GM12878 (cell line): ENCODE measurements around the gene CRTC1. TPM values are rescaled to one million over a fixed set of nuclear protein-coding genes. Genes with fewer than 3 reads are reported as not detected.

ENCODE experiments used
- BHLHE40 ChIP-seq, 2 experiments: fragments of 450-650 bp in 1 of 2; IDR thresholded peaks; 2 replicates each; pipeline ENCODE4 v1.6.1; 2011 to 2017; ENCODE audit warnings: low read depth in 2 of 2, borderline replicate concordance in 1 of 2, improper control_type of control experiment in 1 of 2, low read length in 1 of 2, mild to moderate bottlenecking in 1 of 2
- CHD2 ChIP-seq: IDR thresholded peaks from 2 replicates; pipeline ENCODE4 v1.6.1; 2011; ENCODE audit warnings: low read depth, low read length, improper control_type of control experiment, borderline replicate concordance
- EP300 ChIP-seq, 2 experiments: fragments of 150-350 bp in 1 of 2; IDR thresholded peaks; 2 replicates each; pipeline ENCODE4 v1.6.1; 2011 to 2012; ENCODE audit warnings: low read depth in 2 of 2, low read length in 2 of 2, borderline replicate concordance in 1 of 2, improper control_type of control experiment in 1 of 2, inconsistent platforms in 1 of 2; ENCODE audit not compliant: control insufficient read depth in 1 of 2
- TAF1 ChIP-seq: IDR thresholded peaks from 2 replicates; pipeline ENCODE4 v1.6.1; 2011; ENCODE audit warnings: mild to moderate bottlenecking, low read depth, low read length, borderline replicate concordance
- ZZZ3 ChIP-seq: IDR thresholded peaks from 2 replicates; pipeline ENCODE4 v1.6.1; 2011; ENCODE audit warnings: low read depth; ENCODE audit not compliant: control insufficient read depth, insufficient read length
- polyA plus RNA-seq, 11 experiments: library from polyadenylated mRNA; depleted of rRNA in 4 of 11; unstranded in 6 of 11; stranded (reverse) in 5 of 11; fragments of >200 nt; fragmentation: Nextera tagmentation in 4 of 11; fragmentation: Illumina TruSeq in 1 of 11; extraction: Ambion mirVana in 4 of 11; extraction: Trizol in 1 of 11; gene quantifications; 1 replicate in 1 of 11; 2 replicates in 10 of 11; pipeline versions ENCODE4 v1.2.1 to v1.2.3, GENCODE V29; 2011 to 2016; ENCODE audit warnings: inconsistent platforms in 2 of 11, missing spikeins in 2 of 11, low read depth in 1 of 11
- total RNA-seq, 4 experiments: library from RNA; depleted of rRNA in 3 of 4; stranded (reverse); fragments of >200 nt in 3 of 4; fragmentation: Illumina TruSeq in 1 of 4; extraction: Trizol in 1 of 4; gene quantifications; 2 replicates each; pipeline versions ENCODE4 v1.2.1 to v1.2.3, GENCODE V29; 2013 to 2021
- TF ChIP-seq, protein P1 (sequence below): IDR thresholded peaks from 2 replicates; pipeline ENCODE4 v1.6.1; 2012; ENCODE audit warnings: low read depth, low read length, improper control_type of control experiment
- TF ChIP-seq, protein P2 (sequence below): fragments of 450-650 bp; IDR thresholded peaks from 2 replicates; pipeline ENCODE4 v1.6.1; 2017; ENCODE audit warnings: mild to moderate bottlenecking, moderate library complexity

CRTC1 gene
- total and polyA plus RNA-seq, 10 of the 15 experiments (the other 5 are each of a cell fraction or from before 2014, with no cell fraction given): 0.02 to 4.6 (median 1.1) TPM; not detected in 1

DNA sequence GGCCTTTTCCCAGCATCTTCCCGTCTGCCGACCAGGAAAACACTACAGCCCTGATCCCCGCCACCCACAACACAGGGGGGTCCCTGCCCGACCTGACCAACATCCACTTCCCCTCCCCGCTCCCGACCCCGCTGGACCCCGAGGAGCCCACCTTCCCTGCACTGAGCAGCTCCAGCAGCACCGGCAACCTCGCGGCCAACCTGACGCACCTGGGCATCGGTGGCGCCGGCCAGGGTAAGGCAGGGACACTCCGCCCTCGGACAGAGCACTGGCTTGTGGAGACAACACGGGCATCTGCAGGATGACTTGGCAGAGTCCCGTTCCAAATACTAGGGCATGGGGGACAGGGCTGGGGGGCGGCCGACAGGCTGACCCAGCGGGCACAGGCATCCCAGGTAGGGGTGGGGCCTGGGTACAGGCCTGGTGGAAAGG is 76.5 kb downstream of the CRTC1 start (continued):
- TF ChIP-seq ZZZ3: no peak
- TF ChIP-seq, protein P1, sequence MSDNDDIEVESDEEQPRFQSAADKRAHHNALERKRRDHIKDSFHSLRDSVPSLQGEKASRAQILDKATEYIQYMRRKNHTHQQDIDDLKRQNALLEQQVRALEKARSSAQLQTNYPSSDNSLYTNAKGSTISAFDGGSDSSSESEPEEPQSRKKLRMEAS: no peak
- TF ChIP-seq BHLHE40 (IDR thresholded peaks at IDR 0.05; ENCODE audit: borderline replicate concordance in 1 of 2, low read depth in 2 of 2, low read length in 1 of 2): no peak
- TF ChIP-seq, protein P2, sequence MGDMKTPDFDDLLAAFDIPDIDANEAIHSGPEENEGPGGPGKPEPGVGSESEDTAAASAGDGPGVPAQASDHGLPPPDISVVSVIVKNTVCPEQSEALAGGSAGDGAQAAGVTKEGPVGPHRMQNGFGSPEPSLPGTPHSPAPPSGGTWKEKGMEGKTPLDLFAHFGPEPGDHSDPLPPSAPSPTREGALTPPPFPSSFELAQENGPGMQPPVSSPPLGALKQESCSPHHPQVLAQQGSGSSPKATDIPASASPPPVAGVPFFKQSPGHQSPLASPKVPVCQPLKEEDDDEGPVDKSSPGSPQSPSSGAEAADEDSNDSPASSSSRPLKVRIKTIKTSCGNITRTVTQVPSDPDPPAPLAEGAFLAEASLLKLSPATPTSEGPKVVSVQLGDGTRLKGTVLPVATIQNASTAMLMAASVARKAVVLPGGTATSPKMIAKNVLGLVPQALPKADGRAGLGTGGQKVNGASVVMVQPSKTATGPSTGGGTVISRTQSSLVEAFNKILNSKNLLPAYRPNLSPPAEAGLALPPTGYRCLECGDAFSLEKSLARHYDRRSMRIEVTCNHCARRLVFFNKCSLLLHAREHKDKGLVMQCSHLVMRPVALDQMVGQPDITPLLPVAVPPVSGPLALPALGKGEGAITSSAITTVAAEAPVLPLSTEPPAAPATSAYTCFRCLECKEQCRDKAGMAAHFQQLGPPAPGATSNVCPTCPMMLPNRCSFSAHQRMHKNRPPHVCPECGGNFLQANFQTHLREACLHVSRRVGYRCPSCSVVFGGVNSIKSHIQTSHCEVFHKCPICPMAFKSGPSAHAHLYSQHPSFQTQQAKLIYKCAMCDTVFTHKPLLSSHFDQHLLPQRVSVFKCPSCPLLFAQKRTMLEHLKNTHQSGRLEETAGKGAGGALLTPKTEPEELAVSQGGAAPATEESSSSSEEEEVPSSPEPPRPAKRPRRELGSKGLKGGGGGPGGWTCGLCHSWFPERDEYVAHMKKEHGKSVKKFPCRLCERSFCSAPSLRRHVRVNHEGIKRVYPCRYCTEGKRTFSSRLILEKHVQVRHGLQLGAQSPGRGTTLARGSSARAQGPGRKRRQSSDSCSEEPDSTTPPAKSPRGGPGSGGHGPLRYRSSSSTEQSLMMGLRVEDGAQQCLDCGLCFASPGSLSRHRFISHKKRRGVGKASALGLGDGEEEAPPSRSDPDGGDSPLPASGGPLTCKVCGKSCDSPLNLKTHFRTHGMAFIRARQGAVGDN: no peak
- TF ChIP-seq EP300 (IDR thresholded peaks at IDR 0.05; ENCODE audit: borderline replicate concordance in 1 of 2, control insufficient read depth in 1 of 2, low read depth in 2 of 2, low read length in 2 of 2): no peak
- TF ChIP-seq CHD2: no peak
- TF ChIP-seq TAF1: no peak
- TF ChIP-seq, all 136 proteins: peak for 0
